GM12874 (cell line): ENCODE data around the gene SLC26A1.

Experiments
- TF ChIP-seq, protein P1 (sequence below): IDR thresholded peaks from 2 replicates; pipeline ENCODE4 v1.5.1; 2011; ENCODE audit warnings: low read depth, mild to moderate bottlenecking, control low read depth, low read length, moderate library complexity; ENCODE audit not compliant: insufficient read depth

Gene SLC26A1

DNA sequence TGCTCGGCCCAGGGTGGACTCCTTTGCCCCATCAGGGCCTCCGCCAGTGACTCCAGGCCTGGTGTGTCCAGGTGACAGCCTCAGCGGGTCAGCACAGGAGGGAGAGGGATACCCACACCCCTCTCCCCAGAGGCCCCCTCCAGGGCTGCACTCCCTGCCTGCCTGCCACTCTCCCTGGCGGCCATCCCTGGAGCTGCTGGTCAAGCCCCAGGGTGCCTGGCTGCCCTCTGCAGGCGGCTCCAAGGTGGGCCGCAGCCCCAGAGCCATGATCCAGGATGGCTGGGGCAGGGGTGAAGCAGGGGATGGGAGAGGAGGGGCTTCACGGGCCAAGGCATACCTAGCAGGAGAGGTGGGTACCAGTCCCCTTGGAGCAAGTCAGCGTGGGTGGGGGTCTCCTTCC, 22.0 kb upstream of the SLC26A1 start:
- TF ChIP-seq, protein P1, sequence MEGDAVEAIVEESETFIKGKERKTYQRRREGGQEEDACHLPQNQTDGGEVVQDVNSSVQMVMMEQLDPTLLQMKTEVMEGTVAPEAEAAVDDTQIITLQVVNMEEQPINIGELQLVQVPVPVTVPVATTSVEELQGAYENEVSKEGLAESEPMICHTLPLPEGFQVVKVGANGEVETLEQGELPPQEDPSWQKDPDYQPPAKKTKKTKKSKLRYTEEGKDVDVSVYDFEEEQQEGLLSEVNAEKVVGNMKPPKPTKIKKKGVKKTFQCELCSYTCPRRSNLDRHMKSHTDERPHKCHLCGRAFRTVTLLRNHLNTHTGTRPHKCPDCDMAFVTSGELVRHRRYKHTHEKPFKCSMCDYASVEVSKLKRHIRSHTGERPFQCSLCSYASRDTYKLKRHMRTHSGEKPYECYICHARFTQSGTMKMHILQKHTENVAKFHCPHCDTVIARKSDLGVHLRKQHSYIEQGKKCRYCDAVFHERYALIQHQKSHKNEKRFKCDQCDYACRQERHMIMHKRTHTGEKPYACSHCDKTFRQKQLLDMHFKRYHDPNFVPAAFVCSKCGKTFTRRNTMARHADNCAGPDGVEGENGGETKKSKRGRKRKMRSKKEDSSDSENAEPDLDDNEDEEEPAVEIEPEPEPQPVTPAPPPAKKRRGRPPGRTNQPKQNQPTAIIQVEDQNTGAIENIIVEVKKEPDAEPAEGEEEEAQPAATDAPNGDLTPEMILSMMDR, result no peak

DNA sequence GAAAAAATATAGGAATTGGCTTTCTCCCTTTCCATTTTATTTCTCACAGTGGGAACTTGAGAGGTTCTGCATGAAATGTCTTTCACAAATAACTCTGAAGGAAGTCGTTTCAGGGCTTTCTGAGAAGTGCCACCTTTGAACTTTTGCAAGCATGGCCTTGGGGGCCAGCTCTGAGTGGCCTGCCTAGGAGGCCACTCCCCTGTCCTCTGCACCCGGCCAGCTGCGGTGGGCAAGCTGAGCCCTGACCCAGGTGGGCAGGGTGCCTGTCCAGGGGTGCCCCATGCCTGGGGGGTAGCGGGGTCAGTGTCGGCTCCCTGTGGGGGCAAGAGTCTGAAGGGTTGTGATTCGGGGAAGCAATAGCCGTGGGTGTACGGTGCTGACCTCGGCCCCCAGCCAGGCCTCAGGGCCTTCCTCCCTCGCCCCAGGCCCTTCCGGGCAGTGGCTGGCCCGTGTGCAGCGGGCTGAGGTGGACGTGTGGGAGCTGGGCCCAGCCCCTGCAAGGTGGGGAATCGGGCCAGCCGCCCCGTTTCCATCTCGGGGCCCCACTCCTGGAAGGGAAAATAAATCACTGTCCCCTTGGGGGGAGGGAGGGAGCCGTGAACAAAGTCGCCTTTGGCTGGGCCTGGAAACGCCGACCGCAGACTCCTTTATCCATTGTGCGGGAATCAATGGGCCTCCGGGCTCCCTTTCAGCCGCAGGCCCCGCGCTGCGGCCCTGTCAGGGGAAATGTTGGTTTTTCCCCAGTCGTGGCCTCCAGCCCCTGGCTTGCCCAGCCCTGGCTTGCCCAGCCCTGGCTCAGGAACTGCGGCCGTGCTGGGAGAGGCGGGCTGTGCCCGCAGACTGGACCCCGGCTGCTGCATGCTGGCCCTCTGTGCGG, 21.3 kb upstream of the SLC26A1 start:
- TF ChIP-seq, protein P1, result no peak

DNA sequence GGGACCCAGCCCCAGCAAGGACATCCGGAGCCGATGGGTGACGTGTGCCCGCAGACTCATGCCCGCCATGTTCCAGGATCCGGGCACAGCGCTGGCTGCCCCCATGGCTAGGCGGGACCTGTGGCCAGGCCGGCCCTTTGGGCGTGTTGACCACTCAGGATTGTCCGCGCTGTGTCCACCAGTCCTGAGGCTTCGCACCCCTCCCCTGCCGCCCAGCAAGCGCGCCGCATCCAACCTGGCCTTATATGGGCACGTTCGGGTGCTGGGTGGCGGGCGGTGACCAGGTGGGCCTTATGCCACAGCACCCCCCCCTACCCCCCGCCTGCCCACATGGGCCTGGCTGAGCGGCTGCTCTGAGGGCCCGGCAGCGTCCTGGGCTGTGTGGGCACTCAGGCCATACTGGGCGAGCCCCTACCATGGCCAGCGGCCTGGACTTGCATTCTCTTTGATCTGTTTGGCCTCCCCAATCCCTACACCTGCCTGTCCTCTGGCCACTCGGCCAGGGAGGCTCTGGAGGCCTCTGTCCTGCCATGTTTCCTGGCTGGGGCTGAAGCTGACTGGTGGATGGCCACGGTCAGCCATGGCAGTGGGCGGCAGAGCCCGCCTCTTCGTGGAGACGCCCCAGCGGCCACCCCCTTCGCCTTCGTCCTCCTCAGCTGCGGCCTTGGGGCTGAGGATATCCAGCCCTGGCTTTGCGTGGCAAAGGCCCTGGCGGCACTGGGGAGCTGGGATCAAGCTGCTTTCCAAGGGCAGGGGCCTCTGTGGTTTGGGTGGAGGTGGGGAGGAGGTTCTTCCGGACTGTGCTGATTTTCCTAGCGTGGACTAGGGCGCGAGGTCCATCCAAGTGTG, 20.2 kb upstream of the SLC26A1 start:
- TF ChIP-seq, protein P1, result no peak

DNA sequence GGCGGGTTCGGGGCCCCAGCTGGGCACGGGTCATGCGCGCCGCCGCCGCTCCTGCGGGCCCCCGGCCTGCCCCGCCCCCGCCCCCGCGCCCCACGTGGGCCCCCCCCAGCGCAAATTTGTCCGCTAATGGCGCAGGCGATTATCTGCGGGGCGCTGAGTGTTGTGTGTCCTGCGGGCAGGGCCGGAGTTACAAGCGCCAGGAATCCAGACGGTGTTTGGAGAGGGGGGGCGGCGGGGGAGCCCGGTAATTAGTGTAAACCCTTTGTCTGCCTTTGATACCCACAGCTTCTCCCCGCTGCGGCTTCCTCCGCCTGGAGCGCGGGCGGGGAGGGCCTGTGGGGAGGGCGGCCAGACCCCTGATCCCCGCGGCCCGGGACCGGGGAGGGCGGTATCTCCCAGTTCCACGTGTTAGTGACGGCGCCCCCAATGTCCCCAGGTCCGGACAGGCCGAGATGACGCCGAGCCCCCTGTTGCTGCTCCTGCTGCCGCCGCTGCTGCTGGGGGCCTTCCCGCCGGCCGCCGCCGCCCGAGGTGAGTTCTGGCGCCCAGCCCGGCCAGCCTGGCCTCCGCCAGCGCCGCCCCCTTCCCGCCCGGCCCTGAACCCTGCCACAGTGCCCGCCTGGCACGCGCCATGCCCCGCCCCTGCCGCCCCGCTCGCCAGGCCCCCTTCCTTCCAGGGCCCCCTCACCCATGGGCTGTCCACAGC, 19.0 kb upstream of the SLC26A1 start:
- TF ChIP-seq, protein P1, result no peak

DNA sequence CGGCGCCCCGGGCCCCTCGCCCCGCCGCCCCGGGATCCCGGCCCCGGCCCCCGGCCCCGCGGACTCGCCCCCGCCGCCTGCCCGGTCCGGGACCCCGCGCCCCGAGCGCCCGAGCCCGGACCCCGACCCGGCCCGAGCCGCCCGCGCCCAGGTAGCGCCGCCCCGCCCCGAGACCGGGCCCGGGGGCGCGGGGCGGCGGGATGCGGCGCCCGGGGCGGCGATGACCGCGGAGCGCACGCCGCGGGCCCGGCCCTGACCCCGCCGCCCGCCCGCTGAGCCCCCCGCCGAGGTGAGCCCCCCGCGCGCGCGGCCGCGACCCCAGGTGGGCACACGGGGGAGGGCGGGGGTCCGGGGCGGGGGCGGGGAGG, 18.4 kb upstream of the SLC26A1 start:
- TF ChIP-seq, protein P1, result no peak

DNA sequence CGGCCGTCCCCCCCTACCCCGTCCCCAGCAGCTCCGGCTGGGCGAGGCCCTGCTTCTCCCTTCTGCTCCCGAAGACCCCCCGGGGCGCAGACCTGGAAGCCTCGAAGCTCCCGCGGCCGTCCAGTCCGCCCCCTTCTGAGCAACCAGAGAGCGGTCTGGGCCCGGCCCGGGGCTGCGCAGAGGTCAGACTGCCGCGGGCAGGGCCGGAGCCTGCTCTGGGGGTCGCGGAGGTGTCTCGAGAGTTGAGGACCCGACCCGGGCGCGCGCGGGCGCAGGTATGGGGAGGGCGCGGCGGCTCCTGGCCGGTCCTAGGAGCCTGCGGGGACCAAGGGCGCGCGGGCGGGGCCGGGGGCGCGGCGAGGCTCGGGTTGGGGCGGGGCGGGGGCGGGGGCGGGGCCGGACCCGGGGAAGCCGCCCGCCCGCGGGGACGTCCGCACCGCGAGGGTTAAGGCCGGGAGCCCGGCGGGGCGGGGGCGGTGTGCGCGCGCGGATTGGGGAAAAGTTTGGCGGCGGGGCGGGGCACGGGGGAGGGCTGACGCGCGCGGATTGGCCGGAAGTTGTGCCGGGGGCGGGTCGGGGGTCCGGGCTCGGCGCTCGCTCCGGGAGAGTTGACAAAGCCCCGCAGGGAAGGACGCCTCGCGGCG, 17.9 kb upstream of the SLC26A1 start, which contains the start of gene FGFRL1:
Gene FGFRL1 (plus strand): TSS at position 605 of the 644 bp plus-strand sequence. CDS start 860 bp downstream, outside the sequence.
- TF ChIP-seq, protein P1, result no peak
